SU-DHL-6 (cell line): ENCODE results near the gene VWA1.
A peak's percentile ranks its signal among the peaks of the same experiment; 100 is the strongest.

Experiments used
- H2AFZ ChIP-seq: fragments of 200-600 bp; sonication (generic); 2 replicates; pipeline ENCODE4 v1.6.1; 2014; ENCODE audit warnings: low read depth, mild to moderate bottlenecking, moderate library complexity, mixed read lengths, antibody characterized with exemption, low read length; ENCODE audit not compliant: severe bottlenecking
- H3F3A ChIP-seq: fragments of 200-600 bp; shearing (Covaris generic); 2 replicates; pipeline ENCODE4 v1.6.0; 2016; ENCODE audit warnings: antibody characterized with exemption, mild to moderate bottlenecking; ENCODE audit not compliant: insufficient read depth
- H3K27ac ChIP-seq: fragments of 200-600 bp; sonication (generic); 2 replicates; pipeline ENCODE4 v1.5.1; 2016; ENCODE audit warnings: low read depth, mild to moderate bottlenecking, low read length, moderate library complexity, mixed read lengths
- H3K27me3 ChIP-seq: fragments of 200-600 bp; sonication (generic), shearing (Covaris generic); 2 replicates; pipeline ENCODE4 v1.6.0; 2014; ENCODE audit warnings: mild to moderate bottlenecking, low read length
- H3K36me3 ChIP-seq: fragments of 200-600 bp; sonication (generic); 2 replicates; pipeline ENCODE4 v1.6.1; 2014; ENCODE audit warnings: mild to moderate bottlenecking, low read length, mixed read lengths
- H3K4me2 ChIP-seq: fragments of 300-600, 200-600 bp; shearing (Covaris generic), sonication (generic); 2 replicates; pipeline ENCODE4 v1.6.0; 2014; ENCODE audit warnings: low read length, low read depth, mild to moderate bottlenecking; ENCODE audit not compliant: poor library complexity, severe bottlenecking
- H3K4me3 ChIP-seq: fragments of 200-600 bp; sonication (generic); 2 replicates; pipeline ENCODE4 v1.5.1; 2014; ENCODE audit warnings: antibody characterized with exemption, low read length, mild to moderate bottlenecking, mixed read lengths; ENCODE audit not compliant: insufficient read depth, poor library complexity, severe bottlenecking
- H3K79me2 ChIP-seq: fragments of 200-600 bp; sonication (generic); 2 replicates; pipeline ENCODE4 v1.6.1; 2014; ENCODE audit warnings: mild to moderate bottlenecking, low read length, moderate library complexity; ENCODE audit not compliant: insufficient read depth
- H3K9ac ChIP-seq: fragments of 200-600 bp; sonication (generic); 2 replicates; pipeline ENCODE4 v1.7.0; 2014; ENCODE audit warnings: mild to moderate bottlenecking, low read length
- H3K9me2 ChIP-seq: fragments of 200-600 bp; sonication (generic); replicated peaks from 2 replicates; pipeline ENCODE4 v1.6.1; 2014; ENCODE audit warnings: low read length; ENCODE audit not compliant: insufficient read depth
- H3K9me3 ChIP-seq: fragments of 200-600 bp; sonication (generic); 2 replicates; pipeline ENCODE4 v1.6.1; 2014; ENCODE audit warnings: low read length, mixed read lengths; ENCODE audit not compliant: insufficient read depth
- H4K20me1 ChIP-seq: fragments of 200-600 bp; sonication (generic); 2 replicates; pipeline ENCODE4 v1.6.1; 2014; ENCODE audit warnings: low read depth, mild to moderate bottlenecking, antibody characterized with exemption, low read length, moderate library complexity, mixed read lengths
- EZH2phosphoT487 ChIP-seq: fragments of 200-600 bp; sonication (generic), shearing (Covaris generic); conservative IDR thresholded peaks from 2 replicates; pipeline ENCODE4 v1.6.1; 2018; ENCODE audit warnings: mild to moderate bottlenecking, antibody characterized with exemption, low read length, moderate library complexity, mixed read lengths
- TF ChIP-seq, protein P1 (sequence below): fragments of 200-600 bp; sonication (generic); IDR thresholded peaks from one replicate; pipeline ENCODE4 v1.5.1; 2017; ENCODE audit warnings: antibody characterized with exemption, mild to moderate bottlenecking, low read length, moderate library complexity; ENCODE audit not compliant: insufficient read depth, poor library complexity, severe bottlenecking

The VWA1 gene

DNA sequence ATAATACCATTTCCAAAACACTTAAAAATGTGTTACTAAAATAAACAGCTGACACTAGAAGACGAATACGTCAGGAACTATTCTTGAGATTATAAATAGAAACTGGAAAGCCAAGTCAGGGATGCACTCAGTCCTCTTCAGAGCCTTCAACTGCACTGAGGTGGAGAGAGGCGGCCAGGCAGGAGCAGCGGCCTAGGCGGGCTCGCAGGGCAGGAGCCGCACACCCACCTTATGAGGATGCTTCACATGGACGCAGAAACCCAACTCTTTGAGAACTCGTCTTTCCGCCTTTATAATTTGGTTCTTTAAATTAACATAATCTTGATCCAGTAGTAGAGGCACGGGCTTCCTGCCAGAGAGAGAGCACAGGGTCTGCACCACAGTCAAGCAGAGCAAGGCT is 40.3 kb upstream of the VWA1 start:
- Histone ChIP-seq H3F3A (no peaks in the 10 kb centered on the region), H3K9me2 (no peaks in the 10 kb centered on the region), H3K9ac (no peak overlapping the region), H3K36me3 (peaks cover 37% of the 10 kb centered on the region), H3K4me3 (no peak overlapping the region), H4K20me1 (no peaks in the 10 kb centered on the region; the same call in 1 of the 2 replicates), H3K9me3 (no peaks in the 10 kb centered on the region), H3K27ac (no peak overlapping the region), H2AFZ (no peak overlapping the region), H3K4me2 (no peak overlapping the region), H3K27me3 (no peaks in the 10 kb centered on the region), H3K79me2 (peaks cover 49% of the 10 kb centered on the region)
- no peak for TF ChIP-seq EZH2phosphoT487
- TF ChIP-seq, protein P1, sequence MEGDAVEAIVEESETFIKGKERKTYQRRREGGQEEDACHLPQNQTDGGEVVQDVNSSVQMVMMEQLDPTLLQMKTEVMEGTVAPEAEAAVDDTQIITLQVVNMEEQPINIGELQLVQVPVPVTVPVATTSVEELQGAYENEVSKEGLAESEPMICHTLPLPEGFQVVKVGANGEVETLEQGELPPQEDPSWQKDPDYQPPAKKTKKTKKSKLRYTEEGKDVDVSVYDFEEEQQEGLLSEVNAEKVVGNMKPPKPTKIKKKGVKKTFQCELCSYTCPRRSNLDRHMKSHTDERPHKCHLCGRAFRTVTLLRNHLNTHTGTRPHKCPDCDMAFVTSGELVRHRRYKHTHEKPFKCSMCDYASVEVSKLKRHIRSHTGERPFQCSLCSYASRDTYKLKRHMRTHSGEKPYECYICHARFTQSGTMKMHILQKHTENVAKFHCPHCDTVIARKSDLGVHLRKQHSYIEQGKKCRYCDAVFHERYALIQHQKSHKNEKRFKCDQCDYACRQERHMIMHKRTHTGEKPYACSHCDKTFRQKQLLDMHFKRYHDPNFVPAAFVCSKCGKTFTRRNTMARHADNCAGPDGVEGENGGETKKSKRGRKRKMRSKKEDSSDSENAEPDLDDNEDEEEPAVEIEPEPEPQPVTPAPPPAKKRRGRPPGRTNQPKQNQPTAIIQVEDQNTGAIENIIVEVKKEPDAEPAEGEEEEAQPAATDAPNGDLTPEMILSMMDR = no peak

DNA sequence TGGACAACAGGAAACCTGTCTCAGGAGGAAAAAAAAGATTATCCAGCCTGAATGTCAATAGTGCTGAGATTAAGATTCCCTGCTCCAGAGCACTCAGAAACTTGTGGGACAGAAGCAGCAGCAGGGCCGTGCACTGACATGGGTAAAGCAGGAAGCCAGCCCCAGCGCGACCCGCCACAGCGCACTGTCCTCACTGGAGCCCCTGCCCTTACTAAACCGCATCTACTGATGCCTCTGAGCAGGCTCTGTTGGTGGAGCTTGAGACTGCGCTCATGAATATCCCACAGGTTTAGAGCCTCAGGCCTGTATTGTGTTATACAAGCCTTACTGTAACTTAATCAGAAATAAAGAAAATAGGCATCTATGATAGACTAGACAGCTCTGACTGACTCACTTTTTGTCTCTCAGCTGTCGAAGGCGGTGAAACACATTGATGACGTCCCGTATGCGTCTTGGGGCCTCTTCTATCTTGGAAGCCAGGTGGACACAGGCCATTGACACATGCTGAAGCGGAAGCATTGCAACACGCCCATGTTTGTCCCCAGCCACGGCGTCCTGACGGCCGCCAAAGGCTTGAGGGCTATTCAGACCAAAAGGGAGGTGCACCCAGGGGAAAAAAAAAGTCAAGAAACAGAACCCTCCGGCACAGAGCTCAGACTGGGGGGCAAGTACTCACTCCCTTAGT is 37.5 kb upstream of the VWA1 start:
- Histone ChIP-seq H3K4me3 (peak overlapping the region; percentile 69), H3K9me3 (no peaks in the 10 kb centered on the region), H3F3A (peaks cover 12% of the 10 kb centered on the region; the same call in 1 of the 2 replicates), H3K4me2 (peak overlapping the region; percentile 75), H4K20me1 (no peaks in the 10 kb centered on the region; the same call in 1 of the 2 replicates), H3K27ac (no peak overlapping the region), H2AFZ (no peak overlapping the region), H3K27me3 (no peaks in the 10 kb centered on the region), H3K9me2 (no peaks in the 10 kb centered on the region), H3K79me2 (peaks cover 52% of the 10 kb centered on the region), H3K36me3 (peaks cover 16% of the 10 kb centered on the region), H3K9ac (peak overlapping the region; percentile 96)
- no peak for TF ChIP-seq EZH2phosphoT487

DNA sequence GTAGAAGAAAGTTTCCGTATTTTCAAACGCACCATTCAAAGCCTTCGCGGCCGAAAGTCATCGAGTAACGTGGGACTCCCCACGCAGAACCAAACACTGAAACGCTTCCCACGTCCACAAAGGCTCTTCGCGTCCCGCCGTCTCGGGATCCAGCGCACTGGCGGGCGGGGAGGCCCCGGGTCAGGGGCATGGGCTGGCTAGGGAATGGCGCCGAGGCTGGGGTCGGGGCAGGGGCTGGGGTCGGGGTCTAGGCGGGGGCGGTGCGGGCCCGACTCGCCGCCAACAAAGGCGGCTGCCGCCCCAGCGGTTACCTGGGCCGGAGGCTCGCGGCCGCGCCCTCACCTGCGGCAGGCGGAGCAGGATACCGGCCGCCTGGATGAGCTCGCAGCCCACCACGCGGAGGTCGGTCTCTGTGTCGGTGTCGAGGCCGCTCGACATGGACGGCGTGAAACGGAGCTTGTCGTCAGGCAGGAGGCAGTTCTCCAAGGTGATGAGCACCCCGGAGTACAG is 36.8 kb upstream of the VWA1 start:
- peaks cover 16% of the 10 kb centered on the region for H3K36me3 ChIP-seq
- peaks cover 52% of the 10 kb centered on the region for H3K79me2 ChIP-seq
- H3K27me3 ChIP-seq = no peaks in the 10 kb centered on the region
- H3K9me3 ChIP-seq = no peaks in the 10 kb centered on the region
- H3F3A ChIP-seq = peaks cover 17% of the 10 kb centered on the region; the same call in 1 of the 2 replicates
- H3K9ac ChIP-seq = peak overlapping the region; percentile 96
- peak overlapping the region; percentile 75 for H3K4me2 ChIP-seq
- H3K27ac ChIP-seq = peak overlapping the region; percentile 46
- no peaks in the 10 kb centered on the region; the same call in 1 of the 2 replicates for H4K20me1 ChIP-seq
- H2AFZ ChIP-seq = peak overlapping the region; percentile 16
- peak overlapping the region; percentile 69 for H3K4me3 ChIP-seq
- TF ChIP-seq EZH2phosphoT487 = no peak
- TF ChIP-seq, protein P1 = no peak
- H3K9me2 ChIP-seq = no peaks in the 10 kb centered on the region
